Esophagus (tissue), 2 donors: Measurements from ENCODE around the gene USP2. TPM values are rescaled to one million over a fixed set of nuclear protein-coding genes. Genes with fewer than 3 reads are reported as not detected.

ENCODE experiments used
- H3K27ac ChIP-seq, 2 donors: one replicate each; pipeline ENCODE4 v1.5.1; 2013; ENCODE audit warnings: low read depth in 2 of 2, mild to moderate bottlenecking in 2 of 2, inconsistent platforms in 1 of 2, low read length in 1 of 2, moderate library complexity in 1 of 2
- H3K27me3 ChIP-seq, 2 donors: one replicate each; pipeline ENCODE4 v1.6.1; 2013; ENCODE audit warnings: low read length in 2 of 2, control low read depth in 1 of 2, mild to moderate bottlenecking in 1 of 2; ENCODE audit not compliant: insufficient read depth in 2 of 2, control insufficient read depth in 1 of 2
- H3K36me3 ChIP-seq, 2 donors: one replicate each; pipeline ENCODE4 v1.6.1; 2013; ENCODE audit warnings: low read length in 1 of 2; ENCODE audit not compliant: control insufficient read depth in 2 of 2, insufficient read depth in 2 of 2
- H3K4me1 ChIP-seq, 2 donors: one replicate each; pipeline ENCODE4 v1.6.1; 2013; ENCODE audit warnings: low read length in 1 of 2; ENCODE audit not compliant: control insufficient read depth in 2 of 2, insufficient read depth in 2 of 2
- H3K4me3 ChIP-seq, 2 donors: one replicate each; pipeline ENCODE4 v1.5.1; 2013; ENCODE audit warnings: low read length in 2 of 2, mild to moderate bottlenecking in 2 of 2, low read depth in 1 of 2, moderate library complexity in 1 of 2
- H3K9me3 ChIP-seq, 2 donors: one replicate each; pipeline ENCODE4 v1.6.1; 2013; ENCODE audit warnings: mild to moderate bottlenecking in 2 of 2, low read depth in 1 of 2, low read length in 1 of 2, moderate library complexity in 1 of 2; ENCODE audit not compliant: control insufficient read depth in 2 of 2, insufficient read depth in 1 of 2
- WGBS, 2 donors: extraction: QIAGEN DNeasy Blood & Tissue Kit; methylation state at CpG; one replicate each; pipeline ENCODE4 v1.1.7; 2013; 5-methylcytosine and 5-hydroxymethylcytosine counted together
- polyA plus RNA-seq, 2 donors: library from polyadenylated mRNA; stranded (reverse); fragments of 200-250 nt; gene quantifications; one replicate each; pipeline ENCODE4 v1.2.3, GENCODE V29; 2013
- donor health status: healthy with polysubstance abuse.
- donor health status: Bipolar disorder and iron deficiency.

The USP2 gene
- polyA plus RNA-seq, 2 donors = 2.1 to 4.9 TPM

DNA sequence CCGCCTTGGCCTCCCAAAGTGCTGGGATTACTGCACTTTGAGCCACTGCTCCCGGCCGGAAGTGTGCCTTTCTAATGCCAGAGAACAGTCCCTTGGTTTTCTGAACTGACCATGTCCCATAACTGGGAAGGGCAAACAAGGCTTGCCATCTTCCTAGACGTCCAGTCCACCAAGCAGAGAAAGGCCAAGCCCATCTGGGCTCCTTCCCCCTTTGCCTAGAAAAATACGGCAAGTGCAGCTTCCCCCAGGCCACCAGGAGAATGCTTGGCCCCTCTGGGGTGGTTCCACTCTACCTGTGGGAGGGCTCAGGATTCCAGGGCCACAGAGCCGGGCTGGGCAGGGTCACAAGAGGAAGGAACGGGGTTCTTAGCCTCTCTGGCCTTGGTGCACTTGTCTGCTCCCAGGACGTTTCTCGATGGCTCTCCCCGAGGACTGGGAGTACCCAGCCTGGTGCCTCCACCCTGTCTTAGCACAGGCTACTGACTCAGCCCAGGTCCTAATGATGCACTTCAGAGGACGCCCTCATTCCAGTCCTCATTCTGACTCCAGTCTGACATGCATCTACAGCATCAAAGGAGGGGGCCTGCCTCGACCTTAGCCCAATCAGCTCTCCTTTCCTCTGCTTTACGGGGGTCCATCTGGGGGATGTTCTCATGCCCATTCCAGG, 1.2 kb downstream of the USP2 start:
- Histone ChIP-seq H3K4me1 (peaks cover 4 to 24% of the 10 kb centered on the region in 2 donors), H3K36me3 (no peaks in the 10 kb centered on the region), H3K27me3 (no peaks in the 10 kb centered on the region), H3K9me3 (no peaks in the 10 kb centered on the region), H3K4me3 (no peak overlapping the region), H3K27ac (peak overlapping the region; percentile 55 to 76)
- 76 to 78% methylated on average over 13 of the region's 13 CpGs for WGBS, 2 donors

DNA sequence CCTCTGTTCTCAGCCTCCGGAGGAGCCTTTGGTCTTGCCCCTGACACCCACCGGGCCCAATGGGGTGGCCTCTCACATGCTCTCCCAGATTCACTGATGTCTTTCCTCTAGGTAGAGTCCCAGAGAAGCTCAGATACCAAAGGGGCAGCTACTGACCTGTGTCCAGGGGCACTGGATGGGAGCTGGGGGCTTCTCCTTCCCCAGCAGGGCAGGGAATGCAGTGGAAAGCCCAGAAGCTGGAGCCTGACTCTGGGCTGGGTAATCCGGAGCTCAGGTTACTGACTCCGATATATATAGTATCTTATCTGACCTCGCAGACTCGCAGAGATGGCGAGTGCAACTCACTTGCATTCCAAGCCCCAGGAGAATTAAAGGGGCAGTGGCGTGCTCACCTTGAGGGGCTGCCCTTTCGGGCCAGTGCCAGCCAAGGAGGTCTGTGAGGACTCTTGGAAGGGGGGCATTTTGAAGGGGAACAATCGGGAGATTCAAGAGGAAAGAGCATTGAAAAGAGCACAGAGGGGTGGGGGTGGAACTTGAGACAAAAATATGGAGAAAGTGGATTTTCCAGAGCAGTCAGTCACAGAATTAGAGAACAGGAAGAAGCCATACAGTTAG, 2.5 kb downstream of the USP2 start:
- no peak overlapping the region for H3K27ac ChIP-seq
- H3K27me3 ChIP-seq = no peaks in the 10 kb centered on the region
- H3K36me3 ChIP-seq = no peaks in the 10 kb centered on the region
- no peak overlapping the region for H3K4me3 ChIP-seq
- peaks cover 4 to 24% of the 10 kb centered on the region in 2 donors for H3K4me1 ChIP-seq
- no peaks in the 10 kb centered on the region for H3K9me3 ChIP-seq
- 69 to 83% methylated on average over 10 of the region's 10 CpGs for WGBS, 2 donors

DNA sequence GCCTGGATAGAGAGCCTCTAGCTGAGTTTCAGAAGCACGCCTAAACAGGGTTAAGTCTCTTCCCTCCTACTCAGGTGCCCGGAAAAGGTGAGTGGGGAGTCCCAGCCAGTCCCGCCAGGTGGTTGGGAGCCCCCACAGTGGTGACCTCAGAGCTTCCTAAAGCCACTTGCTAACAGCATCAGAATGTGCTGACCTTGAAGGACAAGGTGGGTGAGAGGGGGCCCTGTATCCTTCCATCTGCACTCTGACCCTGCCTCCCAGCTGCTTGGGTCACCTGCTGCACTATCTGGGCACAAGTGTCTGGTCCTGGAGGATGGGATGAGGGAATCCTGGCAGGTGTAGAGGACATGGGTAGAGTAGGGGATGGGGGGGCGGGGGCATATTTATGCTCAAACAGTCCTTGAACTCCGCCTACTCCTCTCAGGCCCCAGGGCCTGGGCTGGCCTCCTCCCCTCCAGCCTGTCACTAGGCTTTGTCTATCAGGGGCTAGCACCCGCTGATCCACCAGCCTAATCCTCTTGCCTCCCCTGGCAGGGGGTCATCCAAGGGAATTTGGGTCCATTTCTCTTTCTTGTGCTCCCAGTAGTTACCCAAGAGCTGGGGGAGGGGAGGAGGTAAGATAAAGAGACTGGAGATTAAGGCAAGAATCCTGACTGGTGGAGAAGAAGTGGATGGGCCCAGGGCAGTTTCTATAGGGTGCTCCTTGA, 3.4 kb downstream of the USP2 start:
- Histone ChIP-seq H3K36me3 (no peaks in the 10 kb centered on the region), H3K27me3 (no peaks in the 10 kb centered on the region), H3K4me1 (peaks cover 6 to 24% of the 10 kb centered on the region in 2 donors), H3K27ac (peak overlapping the region in 1 of 2 donors; percentile 52), H3K4me3 (no peak overlapping the region), H3K9me3 (no peaks in the 10 kb centered on the region)
- WGBS, 2 donors = 73% methylated on average over 5 to 6 of the region's 6 CpGs

DNA sequence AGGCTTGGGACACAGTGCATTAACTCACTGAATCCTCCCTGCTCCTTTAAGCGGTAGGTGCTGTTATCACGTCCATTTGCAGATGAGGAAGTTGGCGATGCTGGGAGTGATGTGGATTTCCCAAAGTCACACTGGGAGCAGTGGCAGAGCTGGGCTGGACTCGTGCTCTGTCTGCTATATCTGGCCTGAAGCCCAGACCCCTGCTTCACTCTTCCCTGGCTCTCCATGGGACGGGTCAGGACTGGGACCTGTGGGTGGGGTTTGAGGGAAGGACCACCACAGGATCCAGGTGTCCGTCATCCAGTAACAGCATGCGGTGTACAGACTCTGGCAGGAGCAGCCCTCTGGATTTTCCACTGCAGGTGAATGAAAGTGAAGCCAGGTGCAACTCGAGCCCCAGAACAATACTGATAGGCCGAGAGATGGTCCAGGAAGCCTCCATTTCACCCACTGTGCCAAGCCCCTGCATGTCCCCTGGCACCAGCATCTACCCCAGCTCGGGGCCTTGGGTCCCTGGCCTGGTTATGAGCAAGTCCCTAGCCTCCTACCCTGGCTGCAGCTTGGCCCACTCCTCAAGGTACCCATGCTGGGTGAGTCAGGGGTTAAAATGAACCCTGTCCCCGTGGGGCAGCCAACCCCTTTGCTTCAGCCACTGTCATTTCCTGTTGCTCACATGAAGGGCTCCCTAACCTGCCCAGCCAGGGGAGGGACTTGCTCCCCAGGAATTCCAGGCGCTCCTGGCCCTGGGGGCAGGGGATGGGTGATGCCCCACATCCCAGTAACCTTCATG, 4.2 kb downstream of the USP2 start:
- peaks cover 6 to 24% of the 10 kb centered on the region in 2 donors for H3K4me1 ChIP-seq
- peak overlapping the region in 1 of 2 donors; percentile 52 for H3K27ac ChIP-seq
- no peaks in the 10 kb centered on the region for H3K9me3 ChIP-seq
- no peak overlapping the region for H3K4me3 ChIP-seq
- H3K27me3 ChIP-seq = no peaks in the 10 kb centered on the region
- WGBS, 2 donors = 50 to 54% methylated on average over 12 of the region's 12 CpGs
- no peaks in the 10 kb centered on the region for H3K36me3 ChIP-seq

DNA sequence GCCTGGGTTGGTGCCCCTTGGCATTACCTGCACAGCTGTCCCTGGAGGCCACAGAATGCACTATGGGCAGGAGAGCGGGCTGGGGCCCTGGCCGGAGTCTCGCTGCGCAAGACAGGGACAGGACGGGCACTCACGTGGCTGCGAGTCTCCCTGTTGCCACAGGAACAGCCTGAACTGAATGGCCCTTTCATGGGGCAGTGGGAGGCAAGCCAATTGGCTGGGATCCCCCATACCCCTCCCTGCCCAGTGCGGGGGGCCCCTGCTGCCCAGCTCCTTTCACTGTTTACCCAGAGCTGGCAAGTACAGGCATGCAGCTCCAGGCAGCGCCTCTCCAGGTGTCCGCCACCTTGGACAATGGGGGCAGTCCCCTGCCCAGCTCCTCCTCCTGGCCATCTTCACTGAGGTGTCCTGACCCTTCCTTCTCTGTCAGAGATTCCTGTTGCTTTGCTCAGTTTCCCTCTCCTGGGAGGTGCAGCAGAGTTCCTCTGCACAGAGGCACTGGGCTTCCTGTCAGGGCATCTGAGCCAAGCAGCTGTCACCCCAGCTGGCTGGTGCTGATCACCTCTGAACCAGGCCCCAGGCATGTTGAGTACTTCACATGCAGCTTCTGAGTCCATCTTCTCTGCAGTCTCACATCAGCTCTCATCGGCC, 5.2 kb downstream of the USP2 start:
- Histone ChIP-seq H3K27me3 (no peaks in the 10 kb centered on the region), H3K4me3 (peak overlapping the region in 1 of 2 donors; percentile 9), H3K36me3 (no peaks in the 10 kb centered on the region), H3K4me1 (peaks cover 6 to 27% of the 10 kb centered on the region in 2 donors), H3K27ac (peak overlapping the region; percentile 68 to 75), H3K9me3 (no peaks in the 10 kb centered on the region)
- WGBS, 2 donors = 49 to 61% methylated on average over 10 to 11 of the region's 11 CpGs

DNA sequence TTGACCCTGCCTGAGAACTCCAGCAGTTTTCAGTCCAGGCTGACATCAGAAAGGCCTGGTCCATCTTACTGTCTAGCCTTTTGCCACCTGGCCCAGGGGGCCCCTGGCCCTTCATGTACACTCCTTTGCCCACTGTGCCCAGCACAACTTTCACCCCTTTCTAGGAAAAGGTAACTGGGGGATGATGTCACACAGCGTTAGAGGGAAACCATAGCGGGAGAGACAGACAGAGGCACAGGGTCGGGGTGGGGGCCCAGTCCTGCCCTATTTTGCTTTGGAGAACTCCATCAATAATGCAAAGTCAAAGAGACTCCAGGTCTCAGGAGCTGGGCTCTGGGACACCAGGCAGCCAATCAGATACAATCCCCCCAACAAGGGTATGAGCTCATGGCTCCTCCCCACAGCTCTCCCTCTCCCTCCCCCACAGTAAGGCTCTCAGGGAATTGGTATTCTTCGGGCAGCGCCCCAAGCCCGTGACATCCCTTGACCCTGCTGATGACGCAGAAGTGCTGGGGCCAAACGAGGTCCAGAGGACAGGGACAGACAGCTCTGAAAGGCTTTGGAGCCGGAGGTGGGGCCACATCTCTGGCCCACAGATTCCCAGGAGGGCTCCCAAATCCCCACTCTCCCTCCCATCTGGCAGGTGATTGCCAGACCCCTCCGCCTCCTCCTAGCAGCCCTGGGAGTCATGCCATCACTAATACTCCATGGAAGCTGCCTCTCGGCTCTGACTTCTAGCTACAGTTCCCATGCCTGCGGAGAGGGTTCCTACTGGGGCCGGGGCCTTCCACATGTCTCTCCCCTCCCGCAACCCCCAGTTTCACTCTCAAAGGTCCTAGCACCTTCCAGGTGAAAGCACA, 5.9 kb downstream of the USP2 start:
- H3K27me3 ChIP-seq = no peaks in the 10 kb centered on the region
- 56 to 60% methylated on average over 14 of the region's 14 CpGs for WGBS, 2 donors
- H3K36me3 ChIP-seq = no peaks in the 10 kb centered on the region
- peaks cover 9 to 30% of the 10 kb centered on the region in 2 donors for H3K4me1 ChIP-seq
- H3K4me3 ChIP-seq = peak overlapping the region in 1 of 2 donors; percentile 9
- H3K27ac ChIP-seq = peak overlapping the region; percentile 68 to 75
- H3K9me3 ChIP-seq = no peaks in the 10 kb centered on the region

DNA sequence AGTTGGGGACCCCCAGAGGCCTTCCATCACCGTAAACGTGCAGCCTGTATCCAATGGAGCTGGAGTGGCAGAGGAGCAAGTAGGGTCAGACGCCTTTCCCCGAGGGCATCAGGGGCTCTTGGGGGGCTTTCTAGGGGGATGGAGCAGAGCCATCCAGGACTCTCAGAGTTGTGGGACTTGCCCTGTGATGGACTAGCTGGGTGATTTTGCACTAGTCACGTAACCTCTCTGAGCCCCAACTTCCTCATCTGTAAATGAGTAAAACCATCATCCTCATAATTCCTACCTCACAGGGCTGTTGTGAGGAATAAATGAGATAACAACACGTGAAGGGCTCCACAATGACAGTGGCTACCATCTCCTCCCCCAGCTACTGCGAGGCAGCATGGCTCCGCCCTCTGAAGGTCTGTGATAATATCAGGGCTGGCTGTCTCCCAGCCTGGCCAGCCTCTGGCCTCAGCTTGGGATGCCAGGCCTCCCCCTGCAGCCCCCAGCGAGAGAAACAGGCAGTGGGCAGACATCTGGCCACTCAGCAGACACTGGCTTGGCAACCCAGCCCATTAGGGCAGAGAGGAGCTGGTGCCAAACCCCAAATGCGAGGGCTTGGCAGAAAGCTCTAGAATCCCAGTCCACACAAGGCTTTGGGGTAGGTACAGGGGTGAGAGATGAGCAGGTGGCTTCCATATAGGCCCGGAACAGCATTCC, 6.7 kb downstream of the USP2 start:
- H3K27me3 ChIP-seq = no peaks in the 10 kb centered on the region
- no peaks in the 10 kb centered on the region for H3K36me3 ChIP-seq
- 49 to 52% methylated on average over 11 of the region's 11 CpGs for WGBS, 2 donors
- no peak overlapping the region for H3K4me3 ChIP-seq
- H3K27ac ChIP-seq = peak overlapping the region; percentile 38 to 75
- no peaks in the 10 kb centered on the region for H3K9me3 ChIP-seq
- peaks cover 10 to 28% of the 10 kb centered on the region in 2 donors for H3K4me1 ChIP-seq

DNA sequence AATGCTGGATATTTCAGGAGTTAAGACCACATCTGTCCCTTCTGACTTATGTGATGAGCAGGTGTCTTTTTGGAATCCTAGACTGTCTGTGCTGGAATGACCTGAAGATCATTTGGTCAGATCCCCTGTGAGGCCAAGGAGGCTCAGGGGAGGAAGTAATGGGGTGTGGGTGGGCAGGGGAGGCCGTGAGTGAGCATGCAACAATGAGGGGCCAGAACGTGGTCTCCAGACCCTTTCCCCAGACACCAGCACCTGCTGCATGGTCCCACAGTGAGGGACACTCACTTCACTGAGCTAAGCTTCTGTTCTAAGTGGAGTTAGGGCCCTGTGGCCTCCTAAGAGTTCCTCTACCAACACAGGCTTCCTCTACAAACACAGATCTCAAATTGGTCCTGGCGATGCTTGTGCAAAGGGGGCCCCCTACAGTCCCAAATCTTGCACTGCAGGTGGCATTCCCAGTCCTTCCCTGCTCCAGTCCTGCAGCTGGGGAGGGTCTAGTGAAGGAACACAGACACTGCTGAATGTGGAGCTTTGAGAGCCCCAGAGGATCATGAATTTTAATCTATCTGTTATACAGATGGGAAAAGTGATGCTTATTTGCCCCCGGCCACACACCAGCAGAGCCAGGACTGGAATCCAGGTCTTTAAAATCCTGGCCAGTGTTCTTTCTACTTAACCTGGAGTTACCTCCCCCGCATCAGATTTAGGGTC, 7.4 kb downstream of the USP2 start:
- no peaks in the 10 kb centered on the region for H3K36me3 ChIP-seq
- no peaks in the 10 kb centered on the region for H3K9me3 ChIP-seq
- H3K27me3 ChIP-seq = no peaks in the 10 kb centered on the region
- no peak overlapping the region for H3K4me3 ChIP-seq
- peak overlapping the region in 1 of 2 donors; percentile 26 for H3K27ac ChIP-seq
- peaks cover 15 to 28% of the 10 kb centered on the region in 2 donors for H3K4me1 ChIP-seq
- 49 to 51% methylated on average over 5 of the region's 5 CpGs for WGBS, 2 donors
